Neural progenitor cell (in vitro differentiated cells): Measurements from ENCODE around the gene ACBD6. TPM values are rescaled to one million over a fixed set of nuclear protein-coding genes. Genes with fewer than 3 reads are reported as not detected.

Source experiments
- DNase-seq: peaks from one replicate; pipeline ENCODE4 v3.0.0-alpha.2; 2016; ENCODE audit warnings: low spot score
- H2AFZ ChIP-seq: fragments of 200-600 bp; sonication (generic); replicated peaks from 2 replicates; pipeline ENCODE4 v1.6.1; 2016; ENCODE audit warnings: antibody characterized with exemption
- H3F3A ChIP-seq: fragments of 200-600 bp; sonication (generic); 2 replicates; pipeline ENCODE4 v1.6.1; 2016; ENCODE audit warnings: antibody characterized with exemption, low read depth
- H3K27ac ChIP-seq: fragments of 200-600 bp; sonication (generic); 2 replicates; pipeline ENCODE4 v1.5.1; 2016; ENCODE audit warnings: mild to moderate bottlenecking
- H3K27me3 ChIP-seq: fragments of 200-600 bp; sonication (generic); 2 replicates; pipeline ENCODE4 v1.6.1; 2016; ENCODE audit warnings: mild to moderate bottlenecking, moderate library complexity
- H3K36me3 ChIP-seq: fragments of 200-600 bp; sonication (generic); 2 replicates; pipeline ENCODE4 v1.5.1; 2016
- H3K4me1 ChIP-seq: fragments of 200-600 bp; sonication (generic); 2 replicates; pipeline ENCODE4 v1.6.1; 2016; ENCODE audit warnings: mixed run types
- H3K4me2 ChIP-seq: fragments of 200-600 bp; sonication (generic); 2 replicates; pipeline ENCODE4 v1.6.1; 2016
- H3K4me3 ChIP-seq: fragments of 200-600 bp; sonication (generic); 2 replicates; pipeline ENCODE4 v1.5.1; 2016
- H3K79me2 ChIP-seq: fragments of 200-600 bp; sonication (generic); 2 replicates; pipeline ENCODE4 v1.6.1; 2016; ENCODE audit warnings: low read depth
- H3K9ac ChIP-seq: fragments of 200-600 bp; sonication (generic); 2 replicates; pipeline ENCODE4 v1.6.1; 2016
- H3K9me3 ChIP-seq: fragments of 200-600 bp; sonication (generic); 2 replicates; pipeline ENCODE4 v1.5.1; 2016; ENCODE audit warnings: low read depth
- H4K20me1 ChIP-seq: fragments of 200-600 bp; sonication (generic); 2 replicates; pipeline ENCODE4 v1.6.1; 2016; ENCODE audit warnings: low read depth
- H3K27ac Mint-ChIP-seq: 3 replicates; pipeline ENCODE4 v1.8.0; 2021; ENCODE audit warnings: mixed read lengths
- H3K27me3 Mint-ChIP-seq: 2 replicates; pipeline ENCODE4 v1.8.0; 2022; ENCODE audit warnings: low read depth, mild to moderate bottlenecking, inconsistent platforms, moderate library complexity, mixed read lengths; ENCODE audit not compliant: insufficient read depth
- H3K36me3 Mint-ChIP-seq: 3 replicates; pipeline ENCODE4 v1.8.0; 2021; ENCODE audit warnings: mixed read lengths
- H3K4me1 Mint-ChIP-seq: 3 replicates; pipeline ENCODE4 v1.8.0; 2021; ENCODE audit warnings: mixed read lengths
- H3K4me3 Mint-ChIP-seq: 3 replicates; pipeline ENCODE4 v1.8.0; 2021; ENCODE audit warnings: mild to moderate bottlenecking, moderate library complexity, mixed read lengths
- H3K9me3 Mint-ChIP-seq: 3 replicates; pipeline ENCODE4 v1.8.0; 2020; ENCODE audit warnings: mixed read lengths
- CTCF ChIP-seq: fragments of 200-600 bp; sonication (generic); IDR thresholded peaks from 2 replicates; pipeline ENCODE4 v1.5.1; 2017; ENCODE audit warnings: antibody characterized with exemption, mild to moderate bottlenecking
- EZH2 ChIP-seq: fragments of 200-600 bp; sonication (generic); IDR thresholded peaks from 2 replicates; pipeline ENCODE4 v1.6.1; 2017; ENCODE audit warnings: antibody characterized with exemption, mild to moderate bottlenecking, moderate library complexity
- EZH2phosphoT487 ChIP-seq: fragments of 200-600 bp; sonication (generic); IDR thresholded peaks from 2 replicates; pipeline ENCODE4 v1.6.1; 2017; ENCODE audit warnings: antibody characterized with exemption
- total RNA-seq: library from RNA; depleted of rRNA; stranded (reverse); fragments of >200 nt; gene quantifications from 2 replicates; pipeline ENCODE4 v1.2.3, GENCODE V29; 2015; ENCODE audit warnings: low replicate concordance

The ACBD6 gene
- total RNA-seq, 1 donor from 2014 or later, result 36.8 TPM

GRCh38 chr1:180281490-180281889, 220.9 kb downstream of the ACBD6 start:
- no peak overlapping the region for H3K4me3 ChIP-seq
- H3K9ac ChIP-seq, result no peak overlapping the region
- no peaks in the 10 kb centered on the region for H3F3A ChIP-seq
- H3K36me3 ChIP-seq, result no peaks in the 10 kb centered on the region
- Mint-ChIP-seq H3K27ac (no peak overlapping the region), H3K36me3 (peaks cover 22% of the 10 kb centered on the region), H3K9me3 (no peaks in the 10 kb centered on the region), H3K4me1 (peaks cover 3% of the 10 kb centered on the region), H3K4me3 (no peak overlapping the region), H3K27me3 (no peaks in the 10 kb centered on the region)
- no peak for TF ChIP-seq EZH2phosphoT487
- TF ChIP-seq EZH2, result no peak
- TF ChIP-seq CTCF, result no peak
- no peaks in the 10 kb centered on the region for H3K27me3 ChIP-seq
- DNase-seq, result no peak
- no peaks in the 10 kb centered on the region for H4K20me1 ChIP-seq
- H3K79me2 ChIP-seq, result no peaks in the 10 kb centered on the region
- peaks cover 18% of the 10 kb centered on the region for H3K4me1 ChIP-seq
- no peak overlapping the region for H3K4me2 ChIP-seq
- H3K9me3 ChIP-seq, result no peaks in the 10 kb centered on the region
- H3K27ac ChIP-seq, result no peak overlapping the region
- no peak overlapping the region for H2AFZ ChIP-seq

GRCh38 chr1:180280617-180281016, 221.8 kb downstream of the ACBD6 start:
- Histone ChIP-seq H3K9ac (no peak overlapping the region), H3K4me1 (peaks cover 18% of the 10 kb centered on the region), H3F3A (no peaks in the 10 kb centered on the region), H4K20me1 (no peaks in the 10 kb centered on the region), H3K4me3 (no peak overlapping the region), H2AFZ (no peak overlapping the region), H3K9me3 (no peaks in the 10 kb centered on the region), H3K4me2 (no peak overlapping the region), H3K27ac (no peak overlapping the region), H3K27me3 (no peaks in the 10 kb centered on the region), H3K36me3 (no peaks in the 10 kb centered on the region), H3K79me2 (no peaks in the 10 kb centered on the region)
- DNase-seq, result no peak
- H3K9me3 Mint-ChIP-seq, result no peaks in the 10 kb centered on the region
- H3K36me3 Mint-ChIP-seq, result peaks cover 25% of the 10 kb centered on the region
- TF ChIP-seq EZH2phosphoT487 (no peak), CTCF (no peak), EZH2 (no peak)
- no peaks in the 10 kb centered on the region for H3K27me3 Mint-ChIP-seq
- H3K27ac Mint-ChIP-seq, result no peak overlapping the region
- no peak overlapping the region for H3K4me3 Mint-ChIP-seq
- H3K4me1 Mint-ChIP-seq, result peaks cover 3% of the 10 kb centered on the region

GRCh38 chr1:180279651-180280050, 222.7 kb downstream of the ACBD6 start:
- Histone ChIP-seq H3F3A (no peaks in the 10 kb centered on the region), H2AFZ (no peak overlapping the region), H3K9me3 (no peaks in the 10 kb centered on the region), H3K4me1 (peaks cover 18% of the 10 kb centered on the region), H3K79me2 (no peaks in the 10 kb centered on the region), H3K36me3 (no peaks in the 10 kb centered on the region), H4K20me1 (no peaks in the 10 kb centered on the region), H3K9ac (no peak overlapping the region), H3K4me3 (no peak overlapping the region), H3K4me2 (no peak overlapping the region), H3K27me3 (no peaks in the 10 kb centered on the region), H3K27ac (no peak overlapping the region)
- Mint-ChIP-seq H3K27me3 (no peaks in the 10 kb centered on the region), H3K4me3 (no peak overlapping the region), H3K27ac (no peak overlapping the region), H3K36me3 (peaks cover 29% of the 10 kb centered on the region), H3K4me1 (peaks cover 3% of the 10 kb centered on the region), H3K9me3 (no peaks in the 10 kb centered on the region)
- TF ChIP-seq CTCF (no peak), EZH2phosphoT487 (no peak), EZH2 (no peak)
- DNase-seq, result no peak
